ENCODE data around the gene CFAP54.
"Not testable (repeated sequence)": the region's sequence is repeated elsewhere in the genome, so short reads cannot be mapped to it uniquely, and the experiment has no call there.

CFAP54 gene

GRCh38 chr12:96473394-96474093 is 15.8 kb upstream of the CFAP54 start:
- no peak for DNase-seq

- DNase-seq, result no peak
Measured at GRCh38 chr12:96474206-96474605, 15.2 kb upstream of the CFAP54 start.

- DNase-seq, result no peak
Measured at GRCh38 chr12:96478011-96478410, 11.4 kb upstream of the CFAP54 start.

GRCh38 chr12:96482086-96482485 is 7.3 kb upstream of the CFAP54 start:
- DNase-seq, result no peak

GRCh38 chr12:96483116-96483515 is 6.3 kb upstream of the CFAP54 start:
- DNase-seq, result no peak

- no peak for DNase-seq
Measured at GRCh38 chr12:96486751-96487613, 2.4 kb upstream of the CFAP54 start.

- no peak for DNase-seq
Measured at GRCh38 chr12:96487634-96488033, 1.7 kb upstream of the CFAP54 start.

GRCh38 chr12:96493106-96493505 is 3.7 kb downstream of the CFAP54 start:
- DNase-seq, result no peak

- not testable (repeated sequence) for DNase-seq
Measured at GRCh38 chr12:96494154-96494553, 4.8 kb downstream of the CFAP54 start.

- no peak for DNase-seq
Measured at GRCh38 chr12:96495155-96495554, 5.8 kb downstream of the CFAP54 start.

GRCh38 chr12:96495841-96496545 is 6.6 kb downstream of the CFAP54 start:
- DNase-seq, result no peak

- no peak for DNase-seq
Measured at GRCh38 chr12:96496944-96497343, 7.6 kb downstream of the CFAP54 start.

- DNase-seq, result no peak
Measured at GRCh38 chr12:96497855-96498254, 8.5 kb downstream of the CFAP54 start.

- DNase-seq, result no peak
Measured at GRCh38 chr12:96500693-96501092, 11.3 kb downstream of the CFAP54 start.

GRCh38 chr12:96501133-96501761 is 11.9 kb downstream of the CFAP54 start:
- DNase-seq, result no peak

- DNase-seq, result no peak
Measured at GRCh38 chr12:96501908-96502307, 12.5 kb downstream of the CFAP54 start.

- no peak for DNase-seq
Measured at GRCh38 chr12:96502477-96502876, 13.1 kb downstream of the CFAP54 start.

- no peak for DNase-seq
Measured at GRCh38 chr12:96502949-96503532, 13.7 kb downstream of the CFAP54 start.

GRCh38 chr12:96503976-96504375 is 14.6 kb downstream of the CFAP54 start:
- DNase-seq, result no peak

- DNase-seq, result no peak
Measured at GRCh38 chr12:96506776-96507175, 17.4 kb downstream of the CFAP54 start.

GRCh38 chr12:96510306-96510764 is 21.0 kb downstream of the CFAP54 start:
- DNase-seq, result no peak

GRCh38 chr12:96513166-96513565 is 23.8 kb downstream of the CFAP54 start:
- no peak for DNase-seq

- no peak for DNase-seq
Measured at GRCh38 chr12:96513681-96514080, 24.3 kb downstream of the CFAP54 start.

All from right hindlimb (tissue), 1 donor.